ENCODE data around the gene INHBA. TPM values are rescaled to one million over a fixed set of nuclear protein-coding genes. Genes with fewer than 3 reads are reported as not detected.
A peak's percentile ranks its signal among the peaks of the same experiment; 100 is the strongest.

Gene INHBA
- total and polyA plus RNA-seq, 7 donors: 0.23 to 5.5 (median 1.2) TPM

DNA sequence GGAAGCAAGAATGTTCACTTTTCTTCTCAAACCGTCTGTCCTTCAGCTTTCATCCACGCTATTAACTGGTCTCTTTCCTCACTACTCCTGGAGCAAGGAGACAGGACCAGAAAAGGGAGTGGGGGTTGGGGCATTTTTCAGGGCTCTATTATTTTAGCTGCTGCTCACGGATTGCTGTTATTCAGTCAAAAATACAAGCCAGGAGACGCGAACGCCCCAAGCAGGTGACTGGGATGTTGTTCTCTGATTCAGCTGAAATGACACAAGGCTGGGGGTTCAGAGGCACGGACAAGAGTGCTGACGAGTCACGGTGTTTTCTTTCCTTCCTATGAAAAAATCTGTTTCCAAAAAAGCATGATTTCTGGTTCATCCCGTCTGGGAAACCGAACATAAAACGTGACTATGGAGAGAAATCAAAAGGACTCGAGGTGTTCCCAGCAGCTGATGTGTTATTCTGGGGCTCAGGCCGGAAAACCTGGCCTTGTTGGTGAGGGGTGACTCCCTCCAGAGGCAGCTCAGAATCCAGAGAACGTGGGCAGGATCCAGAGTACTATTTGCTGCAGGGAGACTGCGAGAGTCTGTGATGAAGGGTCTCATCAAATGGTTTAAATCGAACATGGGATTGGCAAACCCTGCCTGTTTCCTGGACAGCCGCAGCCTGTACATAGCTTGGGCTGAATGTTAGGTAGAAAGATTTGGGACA, 3.5 kb upstream of the INHBA start:
- Histone ChIP-seq H3K4me3 (peak overlapping the region in 3 of 4 donors; percentile 47 to 60 (median 58)), H3K9me3 (no peaks in the 10 kb centered on the region), H3K4me1 (peaks cover 0 to 21% (median 12%) of the 10 kb centered on the region in 4 donors), H3K27ac (peak overlapping the region; percentile 66 to 86 (median 80)), H3K27me3 (no peaks in the 10 kb centered on the region), H3K36me3 (no peaks in the 10 kb centered on the region)
- TF ChIP-seq CTCF (IDR thresholded peaks at IDR 0.05) (no peak), POLR2AphosphoS5 (IDR thresholded peaks at IDR 0.05) (no peak), POLR2A (IDR thresholded peaks at IDR 0.05) (no peak)
- intact Hi-C loops (cut with DNase I): loop anchor here (5.0 to 10.0 kb wide), 3 partner anchors 722 to 944 kb away; no protein-coding TSS in a partner anchor
- 85 to 91% methylated on average over 18 of the region's 18 CpGs for WGBS, 2 donors
- DNase-seq: no peak

- peaks cover 0 to 21% (median 14%) of the 10 kb centered on the region in 4 donors for H3K4me1 ChIP-seq
- peak; percentile 90 for DNase-seq
- peak overlapping the region; percentile 66 to 86 (median 80) for H3K27ac ChIP-seq
- peak overlapping the region; percentile 30 to 60 (median 52) for H3K4me3 ChIP-seq
- H3K27me3 ChIP-seq: no peaks in the 10 kb centered on the region
- WGBS, 2 donors: 1 to 2% methylated on average over 42 of the region's 42 CpGs
- no peaks in the 10 kb centered on the region for H3K36me3 ChIP-seq
- H3K9me3 ChIP-seq: no peaks in the 10 kb centered on the region
- TF ChIP-seq POLR2A (IDR thresholded peaks at IDR 0.05): no peak
- TF ChIP-seq POLR2AphosphoS5 (IDR thresholded peaks at IDR 0.05): peak in 1 of 4 donors; percentile 14
- TF ChIP-seq EP300 (IDR thresholded peaks at IDR 0.05): no peak
- peak in 3 of 4 experiments; percentile 21 to 60 (median 57) for TF ChIP-seq CTCF (IDR thresholded peaks at IDR 0.05)
- intact Hi-C loops (cut with DNase I): loop anchor here (5.0 to 10.0 kb wide), 3 partner anchors 721 to 943 kb away; no protein-coding TSS in a partner anchor
Observed at GRCh38 chr7:41705109-41705901, 2.4 kb upstream of the INHBA start.

DNA sequence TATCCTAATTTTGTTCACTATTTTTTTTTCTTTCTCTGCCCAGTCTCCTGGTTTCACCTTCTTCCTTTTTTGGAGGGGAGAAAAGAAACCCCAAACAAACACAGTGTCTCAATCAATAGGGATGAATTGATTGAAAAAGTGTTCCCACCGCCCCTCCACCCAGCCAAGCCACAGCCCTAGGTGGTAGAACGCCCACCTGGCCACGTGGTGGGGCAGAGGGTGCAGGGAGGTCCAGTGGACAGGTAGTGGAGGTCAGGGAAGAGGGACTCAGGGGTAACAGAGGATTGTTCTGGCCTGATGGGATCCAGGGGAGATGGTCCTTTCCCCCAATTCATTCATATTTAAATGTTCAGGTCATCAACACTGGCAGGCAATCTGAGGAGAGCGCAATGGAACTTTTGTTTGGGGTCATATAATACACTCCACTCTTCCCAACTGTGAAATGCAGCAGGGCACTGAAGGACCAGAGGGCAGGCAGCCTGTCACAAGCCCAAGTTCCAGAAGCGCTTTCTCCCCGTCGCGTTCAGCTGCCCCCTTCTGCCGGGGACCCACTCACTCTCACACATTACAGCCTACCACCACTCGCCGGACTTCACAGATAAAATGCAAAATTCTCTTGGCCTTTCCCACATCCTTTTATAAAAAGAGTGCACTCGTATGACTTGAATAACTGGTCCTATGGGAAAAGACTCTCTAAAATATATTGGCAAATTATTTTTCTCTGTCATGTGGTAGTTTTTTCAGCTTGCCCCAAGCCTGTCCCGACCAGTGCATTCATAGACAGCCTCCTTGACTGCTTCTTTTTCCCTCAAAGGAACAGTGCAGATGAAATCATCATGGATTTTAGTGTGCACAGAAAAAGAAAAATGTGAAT, 1.6 kb downstream of the INHBA start:
- WGBS, 2 donors: 77 to 82% methylated on average over 13 of the region's 13 CpGs
- no peak for DNase-seq
- H3K4me1 ChIP-seq: peaks cover 0 to 41% (median 31%) of the 10 kb centered on the region in 4 donors
- peak overlapping the region; percentile 30 to 86 (median 76) for H3K27ac ChIP-seq
- H3K9me3 ChIP-seq: no peaks in the 10 kb centered on the region
- peak overlapping the region in 2 of 4 donors; percentile 43 to 54 for H3K4me3 ChIP-seq
- intact Hi-C loops (cut with DNase I): loop anchor here (5.0 to 10.0 kb wide), 3 partner anchors 536 to 797 kb away; partner anchors contain the start of gene GLI3
- H3K27me3 ChIP-seq: no peaks in the 10 kb centered on the region
- TF ChIP-seq CTCF (IDR thresholded peaks at IDR 0.05) (no peak), EP300 (IDR thresholded peaks at IDR 0.05) (no peak), POLR2A (IDR thresholded peaks at IDR 0.05) (no peak), POLR2AphosphoS5 (IDR thresholded peaks at IDR 0.05) (no peak)
- H3K36me3 ChIP-seq: no peaks in the 10 kb centered on the region

- Histone ChIP-seq H3K27ac (peak overlapping the region; percentile 56 to 86 (median 76)), H3K9me3 (no peaks in the 10 kb centered on the region), H3K4me1 (peaks cover 0 to 39% (median 29%) of the 10 kb centered on the region in 4 donors), H3K27me3 (no peaks in the 10 kb centered on the region), H3K4me3 (peak overlapping the region; percentile 19 to 54 (median 36)), H3K36me3 (no peaks in the 10 kb centered on the region)
- intact Hi-C loops (cut with DNase I): loop anchor here (5.0 to 10.0 kb wide), 3 partner anchors 537 to 795 kb away; partner anchors contain the start of gene GLI3
- DNase-seq: no peak
- TF ChIP-seq POLR2AphosphoS5 (IDR thresholded peaks at IDR 0.05): no peak
- no peak for TF ChIP-seq CTCF (IDR thresholded peaks at IDR 0.05)
- no peak for TF ChIP-seq EP300 (IDR thresholded peaks at IDR 0.05)
- TF ChIP-seq POLR2A (IDR thresholded peaks at IDR 0.05): no peak
- 8 to 39% methylated on average over 18 of the region's 18 CpGs for WGBS, 2 donors
Observed at GRCh38 chr7:41700044-41700471, 2.8 kb downstream of the INHBA start.
